Upper lobe of left lung (tissue), 6 donors: ENCODE data around the gene LHX5. TPM values are rescaled to one million over a fixed set of nuclear protein-coding genes. Genes with fewer than 3 reads are reported as not detected.

Experiments
- ATAC-seq, 2 donors: fragments of 200-7000 bp; cut with Tn5 transposase; one replicate each; pipeline ENCODE4 v1.9.1; 2022; ENCODE audit warnings: mild to moderate bottlenecking in 2 of 2, moderate library complexity in 2 of 2; ENCODE audit not compliant: low FRiP score in 2 of 2
- DNase-seq, 2 donors: peaks; one replicate each; pipeline ENCODE4 v3.0.0-alpha.2; 2019 to 2020
- H3K27ac ChIP-seq, 4 donors: fragments of 200-600 bp; sonication (generic); one replicate each; pipeline ENCODE4 v1.5.1; 2016 to 2019
- H3K27me3 ChIP-seq, 4 donors: fragments of 200-600 bp; sonication (generic); one replicate each; pipeline ENCODE4 v1.5.1; 2017 to 2019
- H3K36me3 ChIP-seq, 4 donors: fragments of 200-600 bp; sonication (generic); one replicate each; pipeline ENCODE4 v1.5.1; 2016 to 2019
- H3K4me1 ChIP-seq, 4 donors: fragments of 200-600 bp; sonication (generic); one replicate each; pipeline ENCODE4 v1.5.1; 2018 to 2019
- H3K4me3 ChIP-seq, 4 donors: fragments of 200-600 bp; sonication (generic); one replicate each; pipeline ENCODE4 v1.5.1; 2017 to 2019; ENCODE audit warnings: mild to moderate bottlenecking in 2 of 4, moderate library complexity in 1 of 4
- H3K9me3 ChIP-seq, 4 donors: fragments of 200-600 bp; sonication (generic); one replicate each; pipeline ENCODE4 v1.5.1; 2018 to 2019
- CTCF ChIP-seq, 6 experiments: fragments of 450-650 bp in 4 of 6; fragments of 200-600 bp in 2 of 6; sonication (generic) in 2 of 6; IDR thresholded peaks; one replicate each; pipeline ENCODE4 v1.5.1; 2016 to 2019; ENCODE audit warnings: antibody characterized with exemption in 6 of 6
- EP300 ChIP-seq, 4 donors: sonication (generic); formaldehyde crosslinking; IDR thresholded peaks; one replicate each; pipeline ENCODE4 v1.5.1; 2017; ENCODE audit warnings: antibody characterized with exemption in 4 of 4, control low read depth in 2 of 4
- POLR2A ChIP-seq, 4 donors: fragments of 450-650 bp; IDR thresholded peaks; one replicate each; pipeline ENCODE4 v1.5.1; 2016 to 2017; ENCODE audit warnings: antibody characterized with exemption in 4 of 4, mild to moderate bottlenecking in 2 of 4
- POLR2AphosphoS5 ChIP-seq, 2 donors: sonication (generic); formaldehyde crosslinking; IDR thresholded peaks; one replicate each; pipeline ENCODE4 v1.5.1; 2017; ENCODE audit warnings: antibody characterized with exemption in 2 of 2
- WGBS, 2 donors: methylation state at CpG; one replicate each; pipeline ENCODE4 v1.1.5; 2017 to 2018; 5-methylcytosine and 5-hydroxymethylcytosine counted together
- total RNA-seq, 6 donors: library from RNA; depleted of rRNA in 4 of 6; stranded (reverse); fragments of >200 nt in 4 of 6; gene quantifications; one replicate each; pipeline versions ENCODE4 v1.1.0 to v1.2.1, GENCODE V29; 2016 to 2021
- donor health status: DM: no; HTN: no; CAD: no; lungs with moderate emphysema.
- donor health status: DM: no; HTN: yes; CAD: no; lungs with severe emphysema.

Gene LHX5
- total RNA-seq, 6 donors from 2014 or later, result not detected

GRCh38 chr12:113512568-113512967 is 40.9 kb upstream of the LHX5 start:
- no peak overlapping the region for H3K27ac ChIP-seq
- no peak for ATAC-seq
- no peaks in the 10 kb centered on the region for H3K36me3 ChIP-seq
- H3K27me3 ChIP-seq, result peaks cover 0 to 4% (median 2%) of the 10 kb centered on the region in 4 donors
- no peaks in the 10 kb centered on the region for H3K9me3 ChIP-seq
- H3K4me1 ChIP-seq, result no peaks in the 10 kb centered on the region
- no peak for DNase-seq
- H3K4me3 ChIP-seq, result no peak overlapping the region
- no peak for TF ChIP-seq POLR2A (IDR thresholded peaks at IDR 0.05)
- no peak for TF ChIP-seq POLR2AphosphoS5 (IDR thresholded peaks at IDR 0.05)
- no peak for TF ChIP-seq CTCF (IDR thresholded peaks at IDR 0.05)
- TF ChIP-seq EP300 (IDR thresholded peaks at IDR 0.05), result no peak
- WGBS, 2 donors, result 11 to 24% methylated on average over 3 of the region's 3 CpGs

GRCh38 chr12:113506867-113507266 is 35.2 kb upstream of the LHX5 start:
- Histone ChIP-seq H3K4me3 (no peak overlapping the region), H3K9me3 (no peaks in the 10 kb centered on the region), H3K27me3 (no peaks in the 10 kb centered on the region), H3K27ac (no peak overlapping the region), H3K36me3 (no peaks in the 10 kb centered on the region), H3K4me1 (no peaks in the 10 kb centered on the region)
- ATAC-seq (no peak), DNase-seq (no peak)
- TF ChIP-seq EP300 (IDR thresholded peaks at IDR 0.05), result no peak
- WGBS, 2 donors, result 64 to 67% methylated on average over 2 of the region's 2 CpGs

GRCh38 chr12:113505941-113506340 is 34.3 kb upstream of the LHX5 start:
- Histone ChIP-seq H3K4me3 (no peak overlapping the region), H3K27ac (no peak overlapping the region), H3K9me3 (no peaks in the 10 kb centered on the region), H3K36me3 (no peaks in the 10 kb centered on the region), H3K4me1 (no peaks in the 10 kb centered on the region), H3K27me3 (peaks cover 0 to 2% (median 1%) of the 10 kb centered on the region in 4 donors)
- WGBS, 2 donors, result 55 to 64% methylated on average over 7 of the region's 7 CpGs
- TF ChIP-seq POLR2A (IDR thresholded peaks at IDR 0.05), result no peak
- no peak for TF ChIP-seq CTCF (IDR thresholded peaks at IDR 0.05)
- no peak for TF ChIP-seq EP300 (IDR thresholded peaks at IDR 0.05)
- no peak for TF ChIP-seq POLR2AphosphoS5 (IDR thresholded peaks at IDR 0.05)
- DNase-seq (no peak), ATAC-seq (peak in 1 of 2 donors; percentile 20)

GRCh38 chr12:113504917-113505316 is 33.2 kb upstream of the LHX5 start:
- H3K9me3 ChIP-seq, result no peaks in the 10 kb centered on the region
- 79 to 88% methylated on average over 8 of the region's 8 CpGs for WGBS, 2 donors
- no peaks in the 10 kb centered on the region for H3K36me3 ChIP-seq
- H3K27me3 ChIP-seq, result peaks cover 0 to 7% (median 2%) of the 10 kb centered on the region in 4 donors
- H3K4me1 ChIP-seq, result no peaks in the 10 kb centered on the region
- H3K27ac ChIP-seq, result no peak overlapping the region
- H3K4me3 ChIP-seq, result no peak overlapping the region
- no peak for DNase-seq
- TF ChIP-seq POLR2A (IDR thresholded peaks at IDR 0.05), result no peak
- no peak for TF ChIP-seq EP300 (IDR thresholded peaks at IDR 0.05)
- no peak for TF ChIP-seq POLR2AphosphoS5 (IDR thresholded peaks at IDR 0.05)
- no peak for TF ChIP-seq CTCF (IDR thresholded peaks at IDR 0.05)
- no peak for ATAC-seq

GRCh38 chr12:113500782-113501311 is 29.2 kb upstream of the LHX5 start:
- TF ChIP-seq CTCF (IDR thresholded peaks at IDR 0.05) (no peak), EP300 (IDR thresholded peaks at IDR 0.05) (no peak), POLR2A (IDR thresholded peaks at IDR 0.05) (no peak), POLR2AphosphoS5 (IDR thresholded peaks at IDR 0.05) (no peak)
- Histone ChIP-seq H3K9me3 (no peaks in the 10 kb centered on the region), H3K27ac (no peak overlapping the region), H3K4me1 (no peaks in the 10 kb centered on the region), H3K27me3 (peaks cover 0 to 7% (median 2%) of the 10 kb centered on the region in 4 donors), H3K36me3 (no peaks in the 10 kb centered on the region), H3K4me3 (no peak overlapping the region)
- WGBS, 2 donors, result 16 to 20% methylated on average over 9 of the region's 9 CpGs
- no peak for DNase-seq
- no peak for ATAC-seq
